Measurements from ENCODE around the gene AP2B1.

- TF ChIP-seq, protein P1, sequence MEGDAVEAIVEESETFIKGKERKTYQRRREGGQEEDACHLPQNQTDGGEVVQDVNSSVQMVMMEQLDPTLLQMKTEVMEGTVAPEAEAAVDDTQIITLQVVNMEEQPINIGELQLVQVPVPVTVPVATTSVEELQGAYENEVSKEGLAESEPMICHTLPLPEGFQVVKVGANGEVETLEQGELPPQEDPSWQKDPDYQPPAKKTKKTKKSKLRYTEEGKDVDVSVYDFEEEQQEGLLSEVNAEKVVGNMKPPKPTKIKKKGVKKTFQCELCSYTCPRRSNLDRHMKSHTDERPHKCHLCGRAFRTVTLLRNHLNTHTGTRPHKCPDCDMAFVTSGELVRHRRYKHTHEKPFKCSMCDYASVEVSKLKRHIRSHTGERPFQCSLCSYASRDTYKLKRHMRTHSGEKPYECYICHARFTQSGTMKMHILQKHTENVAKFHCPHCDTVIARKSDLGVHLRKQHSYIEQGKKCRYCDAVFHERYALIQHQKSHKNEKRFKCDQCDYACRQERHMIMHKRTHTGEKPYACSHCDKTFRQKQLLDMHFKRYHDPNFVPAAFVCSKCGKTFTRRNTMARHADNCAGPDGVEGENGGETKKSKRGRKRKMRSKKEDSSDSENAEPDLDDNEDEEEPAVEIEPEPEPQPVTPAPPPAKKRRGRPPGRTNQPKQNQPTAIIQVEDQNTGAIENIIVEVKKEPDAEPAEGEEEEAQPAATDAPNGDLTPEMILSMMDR (conservative IDR thresholded peaks at IDR 0.05; ENCODE audit: low read depth, low read length) = no peak
- TF ChIP-seq EZH2 (IDR thresholded peaks at IDR 0.05; ENCODE audit: low read length, unreplicated experiment) = no peak
- TF ChIP-seq EZH2phosphoT487 (IDR thresholded peaks at IDR 0.05; ENCODE audit: borderline replicate concordance, low read length) = no peak
Observed at GRCh38 chr17:35725058-35725457, 137.9 kb downstream of the AP2B1 start.

All from PC-3 (cell line).